ENCODE results near the gene DDAH1. TPM values are rescaled to one million over a fixed set of nuclear protein-coding genes. Genes with fewer than 3 reads are reported as not detected.

Gene DDAH1
- total RNA-seq, 6 experiments from 2014 or later = 54.9 to 94.9 (median 66.2) TPM

- intact Hi-C loops (cut with DNase I) = no loop called here
- Histone ChIP-seq H3K36me3 (no peaks in the 10 kb centered on the region), H3K27ac (no peak overlapping the region), H3K4me1 (peaks cover 0 to 10% (median 4%) of the 10 kb centered on the region in 4 donors), H3K9me3 (no peaks in the 10 kb centered on the region), H3K27me3 (no peaks in the 10 kb centered on the region), H3K4me3 (no peak overlapping the region)
- TF ChIP-seq CTCF (IDR thresholded peaks at IDR 0.05) = no peak
- no peak for TF ChIP-seq POLR2A (IDR thresholded peaks at IDR 0.05)
- DNase-seq = no peak
- 87% methylated on average over 2 of the region's 2 CpGs for WGBS (ENCODE audit: insufficient coverage, low coverage, low lambda C conversion rate, missing lambda C conversion rate)
- no peak for ATAC-seq
Observed at GRCh38 chr1:85394130-85394529, 70.8 kb downstream of the DDAH1 start.

DNA sequence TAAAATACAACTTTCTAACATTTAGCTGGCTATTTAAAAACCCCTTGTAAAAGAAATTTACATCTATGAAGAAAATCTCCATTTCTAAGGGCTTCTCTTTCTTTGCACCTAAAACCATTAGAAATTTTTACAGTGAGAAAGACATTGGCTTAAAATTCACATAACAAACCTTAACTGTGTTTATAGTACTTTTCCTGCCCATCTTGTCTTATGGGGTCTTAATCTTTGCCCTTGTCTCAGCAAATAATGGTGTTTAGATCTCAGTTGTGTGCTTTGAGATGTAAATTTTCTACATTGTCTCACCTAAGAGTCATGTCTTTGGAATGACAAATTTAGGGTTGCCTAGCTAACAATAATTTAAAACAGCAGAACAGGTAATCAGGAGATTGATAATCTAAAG is 71.5 kb downstream of the DDAH1 start:
- ATAC-seq = no peak
- Histone ChIP-seq H3K4me3 (no peak overlapping the region), H3K9me3 (no peaks in the 10 kb centered on the region), H3K36me3 (no peaks in the 10 kb centered on the region), H3K4me1 (peaks cover 0 to 5% (median 2%) of the 10 kb centered on the region in 4 donors), H3K27me3 (no peaks in the 10 kb centered on the region), H3K27ac (no peak overlapping the region)
- no peak for TF ChIP-seq CTCF (IDR thresholded peaks at IDR 0.05)
- no peak for TF ChIP-seq POLR2A (IDR thresholded peaks at IDR 0.05)
- no peak for DNase-seq
- intact Hi-C loops (cut with DNase I) = no loop called here

DNA sequence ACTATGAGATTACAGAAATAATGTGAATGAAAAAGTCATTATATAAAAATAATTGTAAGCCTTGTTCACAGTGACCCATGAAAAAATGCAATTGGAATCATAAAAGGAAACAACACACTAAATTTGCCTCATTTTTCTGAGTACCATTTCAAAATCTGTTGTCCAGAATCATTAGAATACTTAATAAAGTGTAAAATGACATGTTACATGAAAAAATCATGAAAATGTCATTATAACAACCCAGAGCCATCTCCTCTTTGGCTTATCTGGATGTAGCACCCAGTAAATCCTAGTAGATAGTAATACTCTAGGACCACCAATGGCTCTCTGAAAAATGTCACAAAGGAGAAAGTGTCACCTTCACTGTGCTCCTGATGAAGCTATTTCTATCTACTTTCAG is 76.5 kb downstream of the DDAH1 start:
- no peak for TF ChIP-seq CTCF (IDR thresholded peaks at IDR 0.05)
- TF ChIP-seq POLR2A (IDR thresholded peaks at IDR 0.05) = no peak
- H3K36me3 ChIP-seq = no peaks in the 10 kb centered on the region
- DNase-seq (no peak), ATAC-seq (no peak)
- no peaks in the 10 kb centered on the region for H3K9me3 ChIP-seq
- intact Hi-C loops (cut with DNase I) = no loop called here
- peaks cover 0 to 17% (median 5%) of the 10 kb centered on the region in 4 donors for H3K4me1 ChIP-seq
- no peak overlapping the region for H3K4me3 ChIP-seq
- H3K27me3 ChIP-seq = no peaks in the 10 kb centered on the region
- H3K27ac ChIP-seq = no peak overlapping the region

DNA sequence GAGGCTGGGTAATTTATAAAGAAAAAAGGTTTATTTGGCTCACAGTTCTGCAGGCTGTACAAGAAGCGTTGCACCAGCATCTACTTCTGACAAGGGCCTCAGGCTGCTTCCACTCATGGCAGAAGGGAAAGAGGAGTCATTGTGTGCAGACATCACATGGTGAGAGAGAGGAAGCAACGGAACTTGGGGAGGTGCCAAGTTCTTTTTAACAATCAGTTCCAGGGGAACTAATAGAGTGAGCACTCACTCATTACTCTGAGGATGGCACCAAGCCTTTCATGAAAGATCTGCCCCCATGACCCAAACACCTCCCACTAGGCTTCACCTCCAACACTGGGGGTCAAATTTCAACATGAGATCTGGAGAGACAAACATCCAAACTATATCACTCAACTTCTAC is 77.2 kb downstream of the DDAH1 start:
- peaks cover 0 to 17% (median 5%) of the 10 kb centered on the region in 4 donors for H3K4me1 ChIP-seq
- no peak overlapping the region for H3K27ac ChIP-seq
- H3K36me3 ChIP-seq = no peaks in the 10 kb centered on the region
- TF ChIP-seq POLR2A (IDR thresholded peaks at IDR 0.05) = no peak
- TF ChIP-seq CTCF (IDR thresholded peaks at IDR 0.05) = no peak
- H3K9me3 ChIP-seq = no peaks in the 10 kb centered on the region
- ATAC-seq (peak in 2 of 4 donors; percentile 46 to 50), DNase-seq (no peak)
- intact Hi-C loops (cut with DNase I) = no loop called here
- H3K4me3 ChIP-seq = no peak overlapping the region
- no peaks in the 10 kb centered on the region for H3K27me3 ChIP-seq
- WGBS (ENCODE audit: insufficient coverage, low coverage, low lambda C conversion rate, missing lambda C conversion rate) = 35% methylated on average over 2 of the region's 2 CpGs

GRCh38 chr1:85386068-85386722 is 78.8 kb downstream of the DDAH1 start:
- Histone ChIP-seq H3K4me1 (peaks cover 0 to 17% (median 5%) of the 10 kb centered on the region in 4 donors), H3K27ac (peak overlapping the region in 1 of 3 donors; percentile 48), H3K4me3 (no peak overlapping the region), H3K9me3 (no peaks in the 10 kb centered on the region), H3K27me3 (no peaks in the 10 kb centered on the region), H3K36me3 (no peaks in the 10 kb centered on the region)
- DNase-seq = no peak
- 24% methylated on average over 3 of the region's 3 CpGs for WGBS (ENCODE audit: insufficient coverage, low coverage, low lambda C conversion rate, missing lambda C conversion rate)
- ATAC-seq = peak; percentile 75 to 90 (median 84)
- intact Hi-C loops (cut with DNase I) = no loop called here
- TF ChIP-seq POLR2A (IDR thresholded peaks at IDR 0.05) = no peak
- no peak for TF ChIP-seq CTCF (IDR thresholded peaks at IDR 0.05)
